ENCODE data around the gene TRIM63. TPM values are rescaled to one million over a fixed set of nuclear protein-coding genes. Genes with fewer than 3 reads are reported as not detected.
"Not testable (repeated sequence)": the region's sequence is repeated elsewhere in the genome, so short reads cannot be mapped to it uniquely, and the experiment has no call there.

TRIM63 gene
- total and polyA plus RNA-seq, 11 donors, result 136 to 598 (median 204) TPM

DNA sequence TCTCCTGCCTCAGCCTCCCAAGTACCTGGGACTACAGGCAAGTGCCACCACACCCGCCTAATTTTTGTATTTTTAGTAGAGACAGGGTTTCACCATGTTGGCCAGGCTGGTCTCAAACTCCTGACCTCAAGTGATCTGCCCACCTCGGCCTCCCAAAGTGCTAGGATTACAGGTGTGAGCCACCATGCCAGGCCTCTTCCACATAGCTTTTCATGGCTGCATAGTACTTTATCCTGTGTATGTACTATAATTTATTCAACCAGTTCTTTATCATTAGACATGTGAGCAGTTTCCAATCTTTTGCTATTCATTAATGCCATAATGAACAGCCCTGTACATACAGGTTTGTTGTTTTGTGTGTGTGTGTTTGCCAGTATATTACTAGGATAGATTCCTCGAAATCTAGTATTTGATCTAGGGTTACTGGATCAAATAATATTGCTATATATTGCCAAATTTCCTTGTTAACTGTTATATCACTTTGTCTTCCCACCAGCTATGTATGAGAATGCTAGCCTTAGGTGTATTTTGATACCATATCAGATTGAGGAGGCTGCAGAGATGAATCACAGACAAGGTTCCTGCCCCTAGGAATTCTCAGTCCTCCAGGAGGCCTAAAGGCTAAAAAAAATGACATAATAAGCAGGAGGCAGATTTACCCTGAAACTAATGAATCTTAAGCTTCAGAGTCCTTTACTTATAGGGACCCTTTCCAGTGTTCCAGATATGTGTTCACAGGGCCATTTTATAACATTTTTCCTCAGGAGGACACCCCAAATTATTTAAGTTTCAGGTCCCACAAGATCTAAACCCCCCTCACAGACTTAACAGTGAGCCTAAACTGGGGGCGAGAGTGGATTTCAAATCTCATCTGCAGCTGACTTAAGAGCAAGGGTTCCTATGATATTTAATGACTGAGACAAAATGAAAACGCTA is 42.1 kb upstream of the TRIM63 start:
- intact Hi-C loops (cut with DNase I), result loop anchor here (2.0 to 10.0 kb wide), 11 partner anchors 38 to 253 kb away; partner anchors contain the start of genes CEP85 (in 9 of the 10), C1orf232 (in 1 of the 10) and ZNF593 (in 1 of the 10)

DNA sequence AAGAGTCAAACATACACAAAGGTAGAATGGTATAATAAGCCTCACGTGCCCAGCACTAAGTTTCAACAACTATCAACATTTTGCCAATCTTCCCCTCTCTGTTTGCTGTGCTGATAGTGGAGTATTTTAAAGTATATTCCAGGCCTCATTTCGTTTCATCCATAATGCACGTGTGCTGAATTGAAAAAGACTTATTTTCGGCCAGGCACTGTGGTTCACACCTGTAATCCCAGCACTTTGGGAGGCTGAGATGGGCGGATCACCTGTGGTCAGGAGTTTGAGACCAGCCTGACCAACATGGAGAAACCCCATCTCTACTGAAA is 37.8 kb upstream of the TRIM63 start:
- Histone ChIP-seq H3K27ac (peak overlapping the region in 2 of 12 donors; percentile 40 to 67), H3K4me1 (peaks cover 0 to 14% (median 6%) of the 10 kb centered on the region in 12 donors)
- H3K27me3 ChIP-seq, H3K36me3 ChIP-seq, H3K9me3 ChIP-seq, H3K4me3 ChIP-seq, ATAC-seq, DNase-seq: not testable (repeated sequence)
- 34 to 43% (median 36%) methylated on average over 5 of the region's 5 CpGs for WGBS, 4 donors
- TF ChIP-seq, protein P1, sequence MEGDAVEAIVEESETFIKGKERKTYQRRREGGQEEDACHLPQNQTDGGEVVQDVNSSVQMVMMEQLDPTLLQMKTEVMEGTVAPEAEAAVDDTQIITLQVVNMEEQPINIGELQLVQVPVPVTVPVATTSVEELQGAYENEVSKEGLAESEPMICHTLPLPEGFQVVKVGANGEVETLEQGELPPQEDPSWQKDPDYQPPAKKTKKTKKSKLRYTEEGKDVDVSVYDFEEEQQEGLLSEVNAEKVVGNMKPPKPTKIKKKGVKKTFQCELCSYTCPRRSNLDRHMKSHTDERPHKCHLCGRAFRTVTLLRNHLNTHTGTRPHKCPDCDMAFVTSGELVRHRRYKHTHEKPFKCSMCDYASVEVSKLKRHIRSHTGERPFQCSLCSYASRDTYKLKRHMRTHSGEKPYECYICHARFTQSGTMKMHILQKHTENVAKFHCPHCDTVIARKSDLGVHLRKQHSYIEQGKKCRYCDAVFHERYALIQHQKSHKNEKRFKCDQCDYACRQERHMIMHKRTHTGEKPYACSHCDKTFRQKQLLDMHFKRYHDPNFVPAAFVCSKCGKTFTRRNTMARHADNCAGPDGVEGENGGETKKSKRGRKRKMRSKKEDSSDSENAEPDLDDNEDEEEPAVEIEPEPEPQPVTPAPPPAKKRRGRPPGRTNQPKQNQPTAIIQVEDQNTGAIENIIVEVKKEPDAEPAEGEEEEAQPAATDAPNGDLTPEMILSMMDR (IDR thresholded peaks at IDR 0.05), result peak in 3 of 12 donors; percentile 15 to 33 (median 16)
- intact Hi-C loops (cut with DNase I), result loop anchor here (1.0 to 10.0 kb wide), 12 partner anchors 40 to 257 kb away; partner anchors contain the start of genes CEP85 (in 5 of the 10), C1orf232 (in 1 of the 10) and ZNF593 (in 1 of the 10)

More for the DNA sequence above, 42.1 kb upstream of the TRIM63 start:
- no peak overlapping the region for H3K27ac ChIP-seq
- peaks cover 0 to 9% (median 0%) of the 10 kb centered on the region in 9 donors for H3K36me3 ChIP-seq
- ATAC-seq (no peak), DNase-seq (no peak)
- H3K4me1 ChIP-seq, result peaks cover 0 to 38% (median 29%) of the 10 kb centered on the region in 12 donors
- TF ChIP-seq POLR2A (IDR thresholded peaks at IDR 0.05), result no peak
- TF ChIP-seq, protein P1 (IDR thresholded peaks at IDR 0.05), result no peak
- H3K4me3 ChIP-seq, result no peak overlapping the region
- 92 to 97% (median 94%) methylated on average over 5 of the region's 5 CpGs for WGBS, 4 donors
- H3K27me3 ChIP-seq, result no peaks in the 10 kb centered on the region
- H3K9me3 ChIP-seq, result no peaks in the 10 kb centered on the region

DNA sequence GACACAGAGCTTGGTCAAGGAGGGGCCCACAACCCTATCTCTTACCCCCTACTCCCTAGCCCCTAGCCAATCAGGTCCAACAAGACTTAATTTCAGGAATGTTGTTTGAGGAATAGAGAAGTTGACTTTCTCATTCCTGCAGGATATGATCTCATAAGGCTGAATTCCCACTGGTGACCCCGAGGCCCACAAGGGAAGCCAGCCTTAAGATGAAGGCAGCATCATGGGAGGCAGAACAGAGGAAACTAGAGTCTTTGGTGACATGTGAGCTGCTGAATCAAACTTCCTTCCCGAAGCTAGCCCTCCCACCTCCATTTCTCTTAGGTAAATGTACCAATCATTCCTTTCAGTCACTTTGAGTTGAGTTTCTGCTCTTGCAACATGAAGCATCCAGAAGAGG is 35.1 kb upstream of the TRIM63 start:
- DNase-seq (no peak), ATAC-seq (no peak)
- Histone ChIP-seq H3K9me3 (no peaks in the 10 kb centered on the region), H3K4me3 (no peak overlapping the region), H3K27me3 (no peaks in the 10 kb centered on the region), H3K4me1 (peaks cover 0 to 11% (median 2%) of the 10 kb centered on the region in 12 donors), H3K36me3 (no peaks in the 10 kb centered on the region), H3K27ac (no peak overlapping the region)
- no peak for TF ChIP-seq POLR2A (IDR thresholded peaks at IDR 0.05)
- TF ChIP-seq, protein P1 (IDR thresholded peaks at IDR 0.05), result no peak
- intact Hi-C loops (cut with DNase I), result loop anchor here (2.0 to 10.0 kb wide), 6 partner anchors 65 to 315 kb away; partner anchors contain the start of gene CEP85 (in 4 of the 10)
- WGBS, 4 donors, result 43 to 59% (median 48%) methylated on average over 2 of the region's 2 CpGs

DNA sequence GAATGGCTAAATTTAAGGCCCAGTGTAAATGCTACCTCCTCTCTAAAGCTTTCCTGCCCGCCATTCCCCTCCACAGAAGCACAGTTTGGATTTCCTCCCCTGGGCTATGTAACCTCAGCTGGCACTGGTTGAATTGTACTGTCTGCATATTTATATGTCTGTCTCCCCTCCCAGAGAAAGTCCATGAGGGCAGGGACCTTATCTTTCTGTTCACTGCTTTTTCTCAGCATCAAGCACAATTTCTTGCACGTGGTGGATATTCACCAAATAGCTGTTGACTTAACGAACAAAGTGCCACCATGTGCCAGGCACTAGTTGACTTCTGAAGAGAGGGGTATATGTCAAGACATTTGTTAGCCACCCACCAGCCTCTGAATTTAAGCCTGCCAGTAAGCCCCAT is 34.7 kb upstream of the TRIM63 start:
- Histone ChIP-seq H3K27me3 (no peaks in the 10 kb centered on the region), H3K4me1 (peaks cover 0 to 11% (median 2%) of the 10 kb centered on the region in 12 donors), H3K27ac (no peak overlapping the region), H3K4me3 (no peak overlapping the region), H3K36me3 (no peaks in the 10 kb centered on the region), H3K9me3 (no peaks in the 10 kb centered on the region)
- intact Hi-C loops (cut with DNase I), result loop anchor here (2.0 to 10.0 kb wide), 6 partner anchors 65 to 315 kb away; partner anchors contain the start of gene CEP85 (in 4 of the 10)
- TF ChIP-seq POLR2A (IDR thresholded peaks at IDR 0.05), result no peak
- TF ChIP-seq, protein P1 (IDR thresholded peaks at IDR 0.05), result no peak
- WGBS, 4 donors, result 72 to 85% (median 78%) methylated on average over 3 of the region's 3 CpGs
- ATAC-seq, result no peak
- DNase-seq, result no peak

DNA sequence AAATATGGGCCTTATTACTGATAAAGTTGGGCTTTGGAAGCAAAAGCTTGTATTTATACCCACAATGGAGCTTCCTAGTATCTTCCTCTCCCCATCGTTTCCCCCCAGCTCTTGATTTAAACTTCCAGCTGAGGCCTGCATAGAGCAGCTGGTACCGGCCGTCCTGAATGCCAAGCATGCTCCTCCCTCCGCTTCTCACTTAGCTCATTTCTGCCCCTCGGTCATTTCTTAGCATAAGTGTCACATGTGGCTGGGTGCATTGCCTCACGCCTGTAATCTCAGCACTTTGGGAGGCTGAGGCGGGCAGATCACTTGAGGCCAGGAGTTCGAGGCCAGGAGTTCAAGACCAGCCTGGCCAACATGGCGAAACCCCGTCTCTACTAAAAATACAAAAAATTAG is 32.8 kb upstream of the TRIM63 start:
- ATAC-seq, result peak in 2 of 4 donors; percentile 22 to 31

More for the DNA sequence above, 32.8 kb upstream of the TRIM63 start:
- DNase-seq, result peak in 1 of 5 donors; percentile 37
- not testable (repeated sequence) for H3K9me3 ChIP-seq, H3K4me3 ChIP-seq, H3K36me3 ChIP-seq, H3K27me3 ChIP-seq
- intact Hi-C loops (cut with DNase I), result loop anchor here in 8 of 10 donors (2.0 to 10.0 kb wide), 6 partner anchors 63 to 317 kb away; partner anchors contain the start of gene CEP85 (in 4 of the 8)
- WGBS, 4 donors, result 56 to 66% (median 59%) methylated on average over 10 of the region's 10 CpGs
- Histone ChIP-seq H3K27ac (peak overlapping the region in 3 of 12 donors; percentile 9 to 40 (median 25)), H3K4me1 (peaks cover 0 to 12% (median 5%) of the 10 kb centered on the region in 12 donors)

Measured in heart left ventricle (tissue), 16 donors.